ENCODE results near the gene LGR6.
A peak's percentile ranks its signal among the peaks of the same experiment; 100 is the strongest.
"Not testable (repeated sequence)": the region's sequence is repeated elsewhere in the genome, so short reads cannot be mapped to it uniquely, and the experiment has no call there.

The LGR6 gene, protein sequence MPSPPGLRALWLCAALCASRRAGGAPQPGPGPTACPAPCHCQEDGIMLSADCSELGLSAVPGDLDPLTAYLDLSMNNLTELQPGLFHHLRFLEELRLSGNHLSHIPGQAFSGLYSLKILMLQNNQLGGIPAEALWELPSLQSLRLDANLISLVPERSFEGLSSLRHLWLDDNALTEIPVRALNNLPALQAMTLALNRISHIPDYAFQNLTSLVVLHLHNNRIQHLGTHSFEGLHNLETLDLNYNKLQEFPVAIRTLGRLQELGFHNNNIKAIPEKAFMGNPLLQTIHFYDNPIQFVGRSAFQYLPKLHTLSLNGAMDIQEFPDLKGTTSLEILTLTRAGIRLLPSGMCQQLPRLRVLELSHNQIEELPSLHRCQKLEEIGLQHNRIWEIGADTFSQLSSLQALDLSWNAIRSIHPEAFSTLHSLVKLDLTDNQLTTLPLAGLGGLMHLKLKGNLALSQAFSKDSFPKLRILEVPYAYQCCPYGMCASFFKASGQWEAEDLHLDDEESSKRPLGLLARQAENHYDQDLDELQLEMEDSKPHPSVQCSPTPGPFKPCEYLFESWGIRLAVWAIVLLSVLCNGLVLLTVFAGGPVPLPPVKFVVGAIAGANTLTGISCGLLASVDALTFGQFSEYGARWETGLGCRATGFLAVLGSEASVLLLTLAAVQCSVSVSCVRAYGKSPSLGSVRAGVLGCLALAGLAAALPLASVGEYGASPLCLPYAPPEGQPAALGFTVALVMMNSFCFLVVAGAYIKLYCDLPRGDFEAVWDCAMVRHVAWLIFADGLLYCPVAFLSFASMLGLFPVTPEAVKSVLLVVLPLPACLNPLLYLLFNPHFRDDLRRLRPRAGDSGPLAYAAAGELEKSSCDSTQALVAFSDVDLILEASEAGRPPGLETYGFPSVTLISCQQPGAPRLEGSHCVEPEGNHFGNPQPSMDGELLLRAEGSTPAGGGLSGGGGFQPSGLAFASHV

DNA sequence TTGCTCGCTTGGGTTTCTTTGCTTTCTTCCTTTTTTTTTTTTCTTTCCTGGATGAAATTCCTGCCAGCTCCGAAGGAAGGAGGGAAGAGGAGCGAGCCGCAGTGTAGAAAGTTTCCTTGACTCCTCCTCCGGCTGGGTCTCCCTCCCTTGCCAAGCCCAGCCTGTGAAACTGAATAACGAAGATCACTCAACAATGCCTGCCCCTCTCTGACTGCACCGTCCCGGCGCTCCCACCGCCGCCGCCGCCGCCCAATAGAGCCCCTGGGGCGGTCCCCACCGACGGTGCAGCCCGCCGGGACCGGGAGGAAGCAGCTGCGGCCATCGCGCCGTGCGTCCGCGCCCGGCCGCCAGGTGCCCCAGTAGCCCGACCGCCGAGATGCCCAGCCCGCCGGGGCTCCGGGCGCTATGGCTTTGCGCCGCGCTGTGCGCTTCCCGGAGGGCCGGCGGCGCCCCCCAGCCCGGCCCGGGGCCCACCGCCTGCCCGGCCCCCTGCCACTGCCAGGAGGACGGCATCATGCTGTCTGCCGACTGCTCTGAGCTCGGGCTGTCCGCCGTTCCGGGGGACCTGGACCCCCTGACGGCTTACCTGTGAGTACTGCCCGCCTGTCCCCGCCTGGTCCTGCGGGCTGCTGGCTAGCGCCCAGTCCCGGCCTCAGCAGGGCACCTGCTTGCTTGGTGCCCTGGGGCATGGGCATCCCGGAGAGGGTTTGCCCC lies at the start of gene LGR6:
TSS of gene LGR6 (plus strand) at position 186 of the 714 bp plus-strand sequence. CDS start at position 377, 191 bp downstream.
- DNase-seq (ENCODE audit: low read depth, low spot score): no peak

DNA sequence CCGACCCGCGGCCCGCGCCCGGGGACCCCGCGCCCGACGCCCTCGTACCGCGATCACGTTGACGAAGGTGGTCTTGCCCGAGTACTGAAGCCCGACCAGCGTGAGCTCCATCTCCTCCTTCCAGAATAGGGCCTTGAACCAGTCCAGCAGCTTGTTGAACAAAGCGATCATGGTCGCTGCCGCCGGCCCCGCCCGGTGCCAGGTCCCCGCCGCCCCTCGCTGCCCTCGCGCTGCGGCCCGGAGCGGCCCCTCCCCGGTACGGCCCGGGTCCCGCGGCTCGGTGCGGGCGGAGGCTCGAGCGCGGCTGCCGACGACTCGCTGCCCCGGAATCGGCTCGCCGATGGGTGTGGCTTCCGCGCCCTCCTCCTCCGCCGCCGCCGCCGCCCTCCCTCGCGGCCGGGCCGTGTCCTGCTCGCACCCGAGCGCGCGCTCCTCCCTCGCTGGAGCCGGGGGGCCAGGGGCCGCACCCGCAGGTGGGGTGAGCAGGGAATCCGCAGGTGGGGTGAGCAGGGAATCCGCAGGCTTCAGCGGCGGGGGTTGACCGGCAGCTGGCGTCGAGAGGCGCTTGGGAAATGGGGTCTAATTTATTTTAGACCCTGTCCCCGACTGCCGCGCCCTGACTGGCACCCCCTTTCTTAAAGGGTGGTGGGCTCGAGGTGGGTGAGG lies 49.1 kb upstream of the LGR6 start, which contains the start of gene ARL8A:
TSS of gene ARL8A (minus strand) at position 336 of the 666 bp plus-strand sequence. CDS start at position 171, 165 bp downstream.
- DNase-seq (ENCODE audit: low read depth, low spot score): no peak

DNA sequence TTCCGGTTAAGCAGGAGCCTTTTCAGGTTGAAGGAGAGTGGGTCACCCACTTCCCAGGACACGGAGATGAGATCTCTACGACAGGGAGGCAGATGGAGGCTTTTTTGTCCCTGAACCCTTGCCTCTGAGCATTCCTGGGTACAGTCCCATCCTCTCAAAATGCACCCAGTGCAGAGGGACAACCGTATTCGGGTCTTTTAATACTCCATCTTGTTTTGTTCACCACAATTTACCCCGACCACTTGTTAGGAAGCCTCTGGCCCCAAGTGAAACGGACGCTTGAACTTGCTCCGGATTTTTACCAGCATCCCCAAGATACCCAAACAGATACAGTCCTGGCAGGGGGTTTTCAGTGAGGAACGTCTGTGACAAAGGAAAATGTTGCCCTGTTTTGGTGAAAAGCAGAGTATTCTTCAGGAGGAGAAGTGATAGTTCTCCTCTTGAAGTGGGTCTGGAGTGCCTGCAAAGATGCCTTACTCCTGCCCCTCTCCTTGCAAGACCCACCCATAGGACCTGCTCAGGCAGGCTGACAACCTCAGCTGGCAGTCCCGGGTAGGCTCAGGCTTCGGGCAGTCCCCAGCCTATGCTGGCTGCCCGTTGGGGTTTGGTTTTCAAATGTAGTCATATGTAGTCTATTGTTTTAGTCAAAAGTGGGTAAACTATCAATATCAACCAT lies 48.4 kb upstream of the LGR6 start:
- no peak for DNase-seq (ENCODE audit: low read depth, low spot score)

DNA sequence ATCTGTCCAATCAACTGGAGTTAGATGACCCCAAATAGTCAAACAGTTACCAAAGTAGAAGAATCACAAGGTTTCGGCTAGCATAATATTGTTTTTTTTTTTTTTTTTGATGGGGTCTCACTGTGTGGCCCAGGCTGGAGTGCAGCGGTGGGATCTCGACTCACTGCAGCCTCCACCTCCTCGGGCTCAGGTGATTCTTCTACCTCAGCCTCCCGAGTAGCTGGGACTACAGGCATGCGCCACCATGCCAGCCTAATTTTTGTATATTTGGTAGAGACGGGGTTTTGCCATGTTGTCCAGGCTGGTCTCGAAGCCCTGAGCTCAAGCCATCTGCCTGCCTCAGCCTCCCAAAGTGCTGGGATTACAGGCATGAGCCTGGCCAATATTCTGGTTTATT lies 47.9 kb upstream of the LGR6 start:
- DNase-seq (ENCODE audit: low read depth, low spot score): not testable (repeated sequence)

DNA sequence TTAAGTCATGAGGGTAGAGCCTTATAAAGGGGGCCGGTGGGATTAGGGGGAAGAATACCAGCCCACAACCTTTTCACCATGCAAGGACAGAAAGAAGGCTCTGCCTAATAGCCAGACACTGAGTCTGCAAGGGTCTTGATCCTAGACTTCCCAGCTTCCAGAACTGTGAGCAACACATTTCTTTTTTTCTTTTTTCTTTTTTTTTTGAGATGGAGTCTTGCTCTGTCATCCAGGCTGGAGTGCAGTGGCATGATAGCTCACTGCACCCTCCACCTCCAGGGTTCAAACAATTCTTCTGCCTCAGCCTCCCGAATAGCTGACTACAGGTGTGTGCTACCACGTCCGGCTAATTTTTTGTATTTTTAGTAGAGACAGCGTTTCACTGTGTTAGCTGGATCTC lies 47.3 kb upstream of the LGR6 start:
- no peak for DNase-seq (ENCODE audit: low read depth, low spot score)

DNA sequence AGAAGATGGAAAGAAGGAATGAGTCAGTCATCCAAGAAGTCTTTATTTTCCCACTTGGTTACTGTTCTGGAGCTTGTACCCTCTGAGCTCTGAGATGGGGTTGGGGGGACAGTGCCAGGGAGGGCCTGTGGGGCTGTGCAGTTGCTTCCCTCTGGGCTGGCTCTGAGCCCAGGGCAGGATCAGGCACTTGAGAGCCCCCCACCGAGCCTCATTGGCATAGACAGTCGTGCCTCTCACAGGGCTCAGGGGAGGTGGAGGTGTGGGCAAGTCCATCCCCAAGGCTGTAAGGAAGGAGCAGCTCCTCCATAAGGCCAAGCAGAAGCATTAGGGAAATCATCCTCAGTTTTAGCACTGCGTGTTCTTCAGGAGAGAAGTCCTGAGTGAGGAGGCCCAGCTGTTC lies 46.6 kb upstream of the LGR6 start:
- no peak for DNase-seq (ENCODE audit: low read depth, low spot score)

DNA sequence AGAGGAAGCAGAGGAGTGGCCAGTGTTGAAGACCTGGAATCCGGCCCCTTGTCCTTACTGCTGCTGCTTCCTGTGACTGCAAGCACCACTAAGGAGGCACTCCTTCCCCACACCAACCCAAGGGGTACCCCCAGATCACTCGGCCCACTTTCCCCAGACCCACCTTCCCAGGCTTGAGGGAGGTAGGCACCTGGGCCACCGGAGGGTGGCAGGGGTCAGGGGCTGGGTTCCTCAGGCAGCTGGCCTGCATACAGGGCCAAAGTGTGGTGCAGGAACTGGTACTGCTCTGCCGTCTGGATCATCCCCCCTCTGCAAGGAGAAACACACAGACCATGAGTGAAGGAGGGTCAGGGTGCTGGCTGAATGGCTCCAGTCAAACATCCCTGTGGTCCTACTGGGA lies 45.2 kb upstream of the LGR6 start:
- DNase-seq (ENCODE audit: low read depth, low spot score): no peak

DNA sequence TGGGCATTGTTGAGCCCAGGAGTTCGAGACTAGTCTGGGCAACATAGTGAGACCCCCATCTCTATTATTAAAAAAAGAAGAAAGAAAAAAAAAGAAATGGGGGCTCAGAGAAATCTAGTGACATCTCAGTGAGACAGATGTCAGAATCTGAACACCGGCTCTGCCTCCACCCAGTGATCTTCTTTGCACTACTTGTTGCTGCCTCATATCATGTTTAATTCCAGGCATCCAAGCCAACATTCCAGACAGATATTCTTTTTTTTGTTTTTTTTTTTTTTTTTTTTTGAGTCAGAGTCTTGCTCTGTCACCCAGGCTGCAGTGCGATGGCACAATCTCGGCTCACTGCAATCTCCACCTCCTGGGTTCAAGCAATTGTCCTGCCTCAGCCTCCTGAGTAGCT lies 44.0 kb upstream of the LGR6 start:
- DNase-seq (ENCODE audit: low read depth, low spot score): no peak

DNA sequence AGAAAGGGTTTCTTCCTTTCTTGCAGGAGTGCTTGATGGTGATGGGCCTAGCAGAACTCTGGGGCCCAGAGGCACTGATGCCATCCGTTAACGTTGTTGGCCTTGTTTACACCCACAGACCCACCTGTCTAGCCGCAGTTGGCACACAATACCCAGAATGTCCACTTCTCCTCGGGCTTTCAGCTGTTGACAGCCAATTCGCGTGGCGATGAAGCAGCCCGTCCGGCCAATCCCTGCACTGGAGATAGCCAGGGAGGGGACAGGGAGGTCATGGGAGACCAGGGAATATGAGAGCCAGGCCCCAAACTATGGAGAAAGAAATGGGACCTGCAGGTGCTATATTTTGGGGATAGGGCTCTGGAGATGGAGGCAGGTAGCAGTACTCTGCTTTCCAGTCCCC lies 43.4 kb upstream of the LGR6 start:
- no peak for DNase-seq (ENCODE audit: low read depth, low spot score)

DNA sequence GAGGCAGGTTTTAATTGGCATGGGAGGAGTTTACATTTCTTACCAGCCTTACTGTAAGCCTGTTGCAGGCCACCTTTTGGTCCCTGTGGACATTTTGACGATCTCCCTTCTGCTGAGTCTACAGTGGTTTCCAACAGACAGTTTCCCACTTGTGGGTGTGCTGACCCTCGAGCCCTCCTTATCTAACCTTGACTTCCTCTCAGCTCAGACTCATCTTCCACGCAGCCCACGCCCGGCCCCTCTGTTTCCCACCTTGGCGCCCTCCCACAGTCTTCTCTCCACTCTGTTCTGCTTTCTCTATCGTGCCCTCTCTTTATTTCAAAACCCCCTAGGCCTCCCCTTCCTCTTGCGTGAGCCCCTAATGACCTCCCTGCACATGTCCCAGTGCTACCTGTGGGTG lies 43.0 kb upstream of the LGR6 start:
- no peak for DNase-seq (ENCODE audit: low read depth, low spot score)

DNA sequence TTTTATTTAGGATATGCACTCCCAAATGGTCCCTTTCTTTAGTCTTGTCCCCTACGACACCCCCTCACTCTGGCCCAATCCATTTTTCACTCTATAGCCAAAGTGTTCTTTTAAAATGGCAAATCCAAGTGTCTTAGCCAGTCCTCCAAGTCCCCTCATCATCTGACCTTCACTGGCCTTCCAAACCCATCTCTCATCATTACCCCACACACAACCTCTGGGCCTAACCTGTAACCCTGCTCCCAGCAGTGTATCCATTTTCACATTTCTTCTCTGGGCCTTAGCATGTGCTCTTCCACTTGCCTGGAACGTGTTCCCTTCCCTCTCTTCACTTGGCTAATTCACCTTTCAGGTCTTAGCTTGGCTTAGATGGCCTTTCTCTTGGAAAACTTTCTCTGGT lies 42.6 kb upstream of the LGR6 start:
- no peak for DNase-seq (ENCODE audit: low read depth, low spot score)

DNA sequence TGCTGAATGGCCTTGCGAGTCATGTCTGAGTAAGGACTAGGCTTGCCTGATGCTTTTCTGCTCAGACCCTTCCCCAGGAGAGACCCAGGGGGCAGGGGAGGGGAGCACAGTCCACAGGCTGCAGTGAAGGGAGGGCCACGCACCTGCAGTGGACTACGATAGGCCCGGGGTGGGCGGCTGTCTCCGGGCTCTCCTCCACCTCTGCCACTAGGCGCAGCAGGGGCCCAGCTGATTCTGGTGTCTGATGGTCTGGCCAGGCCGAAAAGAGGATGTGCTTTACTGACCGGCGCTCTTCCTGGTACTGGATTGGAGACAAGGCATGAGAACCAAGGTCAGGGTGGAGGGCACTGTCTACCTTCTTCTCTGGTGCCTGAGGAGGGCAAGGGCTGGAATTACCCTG lies 41.2 kb upstream of the LGR6 start:
- no peak for DNase-seq (ENCODE audit: low read depth, low spot score)

DNA sequence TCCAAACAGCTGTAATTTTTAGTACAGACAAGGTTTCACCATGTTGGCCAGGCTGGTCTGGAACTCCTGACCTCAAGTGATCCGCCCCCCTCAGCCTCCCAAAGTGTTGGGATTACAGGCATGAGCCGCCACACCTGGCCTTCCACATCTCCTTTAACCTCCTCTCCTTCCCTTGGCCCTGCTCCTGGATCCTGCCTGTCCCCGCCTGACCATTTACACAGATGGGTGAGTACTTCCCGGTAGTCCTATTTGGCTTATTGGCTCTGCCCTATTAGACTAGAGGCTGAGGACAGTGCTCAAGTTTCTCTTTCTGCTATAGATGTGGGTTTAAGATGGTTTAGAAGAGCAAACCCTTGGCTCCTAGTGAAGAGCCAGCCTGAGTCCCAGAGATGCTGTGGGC lies 40.3 kb upstream of the LGR6 start:
- DNase-seq (ENCODE audit: low read depth, low spot score): no peak

DNA sequence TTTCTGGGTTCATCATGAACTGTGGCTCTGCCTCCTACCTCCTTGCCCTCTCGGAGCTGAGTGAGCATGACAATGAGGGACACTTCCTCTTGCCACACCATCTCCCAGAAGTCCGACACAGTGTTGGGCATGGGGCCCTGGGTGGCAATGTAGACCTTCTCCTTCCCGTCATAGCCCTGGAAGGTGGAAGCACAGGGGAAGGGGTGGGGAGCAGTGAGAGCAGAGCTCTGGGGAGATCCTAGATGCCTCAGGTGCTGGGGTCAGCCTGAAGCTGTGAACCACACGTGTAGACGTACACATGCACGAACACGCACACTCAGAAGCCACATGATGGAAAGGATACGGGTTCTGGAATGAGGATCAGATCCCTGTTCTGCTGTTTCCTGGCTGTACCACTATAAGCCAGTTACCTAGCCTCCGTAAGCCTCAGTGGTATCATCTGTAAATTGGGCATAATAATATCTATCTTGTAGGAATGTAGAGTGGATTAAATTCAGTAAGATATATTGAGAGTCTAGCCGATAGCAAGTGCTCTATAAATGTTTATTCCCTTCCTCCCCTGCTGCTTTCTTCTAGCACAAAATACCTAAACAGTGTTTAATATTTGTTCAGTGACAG lies 39.3 kb upstream of the LGR6 start:
- no peak for DNase-seq (ENCODE audit: low read depth, low spot score)

DNA sequence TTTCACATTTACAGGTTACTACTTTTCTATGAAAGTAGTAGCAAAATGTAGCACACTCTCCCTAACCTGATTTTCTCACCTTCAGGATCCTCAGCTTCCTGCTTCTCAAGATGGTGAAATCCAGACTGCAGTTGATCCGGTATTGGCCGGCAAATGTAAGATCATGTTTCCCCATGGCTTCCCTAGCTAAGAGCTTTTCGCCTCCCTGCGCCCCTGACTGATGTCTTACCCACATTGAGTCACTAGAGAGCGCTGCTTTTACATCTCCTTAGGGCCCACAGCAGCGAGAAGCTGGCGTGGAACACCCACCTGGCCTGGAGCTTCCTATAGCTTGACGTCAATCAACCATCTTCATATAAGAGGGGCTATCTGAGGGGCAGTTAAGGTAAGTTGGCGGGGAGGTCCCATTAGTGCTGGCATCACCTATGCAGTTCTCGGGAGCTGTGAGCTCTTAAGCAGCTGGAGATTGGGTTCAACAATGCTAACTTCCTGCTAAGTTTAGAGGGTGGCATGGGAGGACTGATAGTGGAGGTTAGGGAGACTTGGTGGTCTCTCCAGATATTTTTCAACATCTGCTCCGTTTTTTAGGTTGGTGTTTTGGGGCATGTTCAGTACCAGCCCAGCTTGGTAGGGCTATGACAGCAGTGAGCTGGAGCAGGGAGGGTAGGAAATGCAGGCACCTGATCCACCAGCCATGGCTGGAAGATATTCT lies 38.7 kb upstream of the LGR6 start:
- peak; percentile 31 for DNase-seq (ENCODE audit: low read depth, low spot score)

DNA sequence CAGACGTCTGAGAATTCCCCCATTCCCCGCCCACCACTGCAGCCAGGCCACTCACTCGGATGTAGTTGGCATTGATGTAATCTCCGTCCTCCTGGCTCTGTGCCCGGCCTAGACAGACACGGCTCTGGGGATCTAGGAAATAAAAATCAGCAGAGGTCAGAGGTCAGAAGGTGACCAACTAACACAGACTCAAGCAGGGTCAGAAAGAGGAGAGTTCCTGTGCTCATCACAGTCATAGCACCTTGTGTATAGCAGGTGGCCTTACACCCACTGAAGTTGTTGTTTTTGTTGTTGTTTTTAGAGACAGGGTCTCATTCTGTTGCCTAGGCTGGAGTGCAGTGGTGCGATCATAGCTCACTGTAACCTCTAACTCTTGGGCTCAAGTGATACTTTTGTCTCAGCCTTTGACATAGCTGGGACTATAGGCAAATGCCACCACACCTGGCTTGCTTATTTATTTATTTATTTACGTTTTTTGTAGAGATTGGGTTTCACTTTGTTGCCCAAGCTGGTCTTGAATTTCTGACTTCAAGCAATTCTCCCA lies 38.0 kb upstream of the LGR6 start:
- no peak for DNase-seq (ENCODE audit: low read depth, low spot score)

DNA sequence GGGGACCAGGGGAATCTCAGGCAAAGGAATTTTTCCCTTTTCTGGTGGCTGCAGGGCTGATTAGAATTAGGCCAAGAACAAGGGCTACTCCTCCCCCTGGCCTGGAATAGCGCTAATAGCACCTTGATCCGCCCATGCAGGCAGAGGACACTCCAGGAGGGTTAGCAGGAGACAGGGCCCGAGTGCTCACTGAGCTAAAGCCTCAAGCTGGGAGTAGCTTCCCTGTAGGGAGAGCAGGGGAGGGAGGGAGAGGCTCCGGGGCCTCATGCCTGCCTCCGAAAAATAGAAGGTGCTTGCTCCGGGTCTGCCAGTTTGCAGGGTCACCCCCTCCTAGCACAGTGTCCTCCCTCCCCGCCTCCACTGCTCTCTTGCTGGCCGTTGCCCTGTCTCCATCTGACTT lies 37.0 kb upstream of the LGR6 start:
- no peak for DNase-seq (ENCODE audit: low read depth, low spot score)

DNA sequence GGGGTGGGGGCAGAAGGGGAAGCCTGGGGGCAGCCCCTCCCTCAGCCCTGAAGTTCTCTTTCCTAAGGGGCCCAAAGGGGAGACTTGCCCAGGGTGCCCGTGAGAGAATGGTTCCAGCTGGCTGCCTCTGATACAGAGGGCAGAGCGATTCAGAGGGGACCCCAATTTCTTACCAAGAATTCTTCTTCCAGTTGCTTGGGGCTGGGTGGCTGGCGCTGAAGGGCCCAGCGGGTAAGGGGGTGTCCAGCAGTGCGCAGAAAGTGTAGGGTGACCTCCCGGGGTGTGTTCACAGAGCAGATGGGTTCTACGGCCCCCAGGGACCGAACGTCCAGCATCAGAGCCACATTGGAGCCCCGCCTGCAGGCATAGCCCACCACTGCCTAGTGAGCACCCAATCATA lies 35.7 kb upstream of the LGR6 start:
- DNase-seq (ENCODE audit: low read depth, low spot score): no peak

DNA sequence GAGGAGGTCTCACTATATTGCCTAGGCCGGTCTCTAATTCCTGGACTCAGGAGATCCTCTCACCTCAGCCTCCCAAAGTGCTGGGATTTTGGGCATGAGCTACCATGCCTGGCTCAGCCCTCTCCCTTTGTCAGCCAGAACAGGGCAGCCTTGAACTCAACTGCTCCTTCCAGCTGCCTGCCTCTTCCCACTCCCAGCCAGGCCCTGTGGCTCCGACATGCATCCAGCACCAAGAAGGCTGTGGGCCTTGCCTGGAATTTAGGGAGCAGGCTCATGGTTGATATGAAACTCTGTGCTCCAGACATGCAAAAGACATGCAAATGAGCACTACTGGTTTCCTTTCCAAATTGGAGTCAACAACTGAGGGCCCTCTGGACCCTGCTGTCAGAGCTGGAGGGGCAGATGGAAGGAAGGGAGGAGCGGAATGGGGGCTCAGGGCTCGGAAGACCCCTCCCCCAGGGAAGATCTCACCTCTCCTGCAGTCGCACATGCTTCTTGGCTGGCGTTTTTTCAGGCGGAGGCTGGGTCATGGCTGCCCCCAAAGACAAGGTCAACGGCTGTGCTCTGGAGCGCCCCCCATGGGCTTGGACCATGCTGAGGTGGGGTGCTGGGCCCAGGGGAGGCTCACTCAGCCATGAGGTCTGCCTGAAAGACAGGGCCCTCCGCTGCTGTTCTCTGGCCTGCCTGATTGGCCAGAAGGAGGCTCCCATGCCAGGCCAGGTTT lies 34.6 kb upstream of the LGR6 start:
- DNase-seq (ENCODE audit: low read depth, low spot score): no peak

Measured in smooth muscle cell of the brain vasculature (primary cell).